Measurements from ENCODE around the gene PDIA5. TPM values are rescaled to one million over a fixed set of nuclear protein-coding genes. Genes with fewer than 3 reads are reported as not detected.

PDIA5 gene
- total and polyA plus RNA-seq, 2 of the 4 experiments (the other 2 are of a cell fraction), result 19.4 to 42.0 TPM

DNA sequence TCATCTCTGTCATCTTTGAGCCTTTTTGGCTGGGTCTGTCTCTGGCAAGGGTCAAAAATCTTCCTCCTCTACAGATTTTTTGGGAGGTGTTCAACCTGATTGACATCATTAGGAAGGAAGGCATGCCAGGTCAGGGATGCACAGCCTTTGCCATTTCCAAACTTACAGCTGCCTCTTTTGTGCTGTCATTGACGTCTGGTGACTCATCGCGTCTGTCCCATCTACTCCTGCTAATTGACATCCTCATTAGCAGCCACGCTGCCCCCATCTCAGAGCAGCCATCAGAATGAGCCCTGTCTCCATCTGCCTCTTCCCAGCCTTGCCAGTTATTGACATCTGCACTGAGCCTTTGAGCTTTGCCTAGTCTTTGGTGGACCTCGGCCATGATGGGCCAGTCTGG is 53.0 kb downstream of the PDIA5 start:
- peaks cover 4% of the 10 kb centered on the region for H3K9me1 ChIP-seq (ENCODE audit: insufficient read depth, low read length)
- POLR2A ChIA-PET (ENCODE audit: unreplicated experiment), result no interaction called here
- no peak overlapping the region for H2BK120ac ChIP-seq (ENCODE audit: low read depth, low read length)
- no peak overlapping the region for H3K56ac ChIP-seq (ENCODE audit: extremely low read depth, insufficient read depth, low read length)
- H2AFZ ChIP-seq (replicated peaks; ENCODE audit: low read length, poor library complexity), result no peak overlapping the region
- no peak overlapping the region for H2BK15ac ChIP-seq (ENCODE audit: low read depth, low read length)
- no peak overlapping the region for H3K4me2 ChIP-seq (ENCODE audit: low read depth, low read length)
- no peak overlapping the region for H3K4ac ChIP-seq (ENCODE audit: low read depth, low read length)
- H3K9me3 ChIP-seq (ENCODE audit: control insufficient read depth, insufficient read depth, low read length), result no peaks in the 10 kb centered on the region
- intact Hi-C loops (cut with micrococcal nuclease), result no loop called here
- no peak overlapping the region for H3K27ac ChIP-seq (ENCODE audit: insufficient read depth, low read length)
- WGBS, 2 experiments (ENCODE audit: extremely low coverage in 2 of 2, insufficient read length in 1 of 2), result 100% methylated on average over 1 of the region's 5 CpGs; no CpG with 5 or more reads in 1 of the 2 experiments
- peaks cover 3% of the 10 kb centered on the region; the same call in 1 of the 2 replicates for H3K4me1 ChIP-seq (ENCODE audit: control insufficient read depth, insufficient read depth, low read length)
- H3K9ac ChIP-seq (ENCODE audit: low read depth, low read length), result no peak overlapping the region
- 0 out of 4 replicates have a peak, but pooled peaks cover 1 to 3% of the 10 kb centered on the region in 2 experiments for H3K79me1 ChIP-seq (ENCODE audit: low read depth in 1 of 2, low read length in 2 of 2)
- H3K36me3 ChIP-seq (ENCODE audit: control insufficient read depth, insufficient read depth, low read length), result peaks cover 31% of the 10 kb centered on the region
- CTCF ChIA-PET, result no interaction called here
- no peaks in the 10 kb centered on the region for H3K27me3 ChIP-seq (ENCODE audit: control insufficient read depth, insufficient read depth, low read length)
- BruUV-seq (replicated peaks), result no TSS peak
- TF ChIP-seq RAD21 (IDR thresholded peaks at IDR 0.05; ENCODE audit: low read length), result no peak
- TF ChIP-seq BHLHE40 (IDR thresholded peaks at IDR 0.05; ENCODE audit: low read depth, low read length), result no peak
- no peak for TF ChIP-seq CEBPB (IDR thresholded peaks at IDR 0.05; ENCODE audit: low read depth, low read length)
- TF ChIP-seq, protein P1, sequence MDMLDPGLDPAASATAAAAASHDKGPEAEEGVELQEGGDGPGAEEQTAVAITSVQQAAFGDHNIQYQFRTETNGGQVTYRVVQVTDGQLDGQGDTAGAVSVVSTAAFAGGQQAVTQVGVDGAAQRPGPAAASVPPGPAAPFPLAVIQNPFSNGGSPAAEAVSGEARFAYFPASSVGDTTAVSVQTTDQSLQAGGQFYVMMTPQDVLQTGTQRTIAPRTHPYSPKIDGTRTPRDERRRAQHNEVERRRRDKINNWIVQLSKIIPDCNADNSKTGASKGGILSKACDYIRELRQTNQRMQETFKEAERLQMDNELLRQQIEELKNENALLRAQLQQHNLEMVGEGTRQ (IDR thresholded peaks at IDR 0.05; ENCODE audit: low read depth, low read length), result no peak
- TF ChIP-seq, protein P2, sequence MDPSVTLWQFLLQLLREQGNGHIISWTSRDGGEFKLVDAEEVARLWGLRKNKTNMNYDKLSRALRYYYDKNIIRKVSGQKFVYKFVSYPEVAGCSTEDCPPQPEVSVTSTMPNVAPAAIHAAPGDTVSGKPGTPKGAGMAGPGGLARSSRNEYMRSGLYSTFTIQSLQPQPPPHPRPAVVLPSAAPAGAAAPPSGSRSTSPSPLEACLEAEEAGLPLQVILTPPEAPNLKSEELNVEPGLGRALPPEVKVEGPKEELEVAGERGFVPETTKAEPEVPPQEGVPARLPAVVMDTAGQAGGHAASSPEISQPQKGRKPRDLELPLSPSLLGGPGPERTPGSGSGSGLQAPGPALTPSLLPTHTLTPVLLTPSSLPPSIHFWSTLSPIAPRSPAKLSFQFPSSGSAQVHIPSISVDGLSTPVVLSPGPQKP (IDR thresholded peaks at IDR 0.05; ENCODE audit: borderline replicate concordance, low read depth, low read length), result no peak
- no peak for TF ChIP-seq NFE2L2 (IDR thresholded peaks at IDR 0.05; ENCODE audit: low read depth, low read length)
- TF ChIP-seq, protein P3, sequence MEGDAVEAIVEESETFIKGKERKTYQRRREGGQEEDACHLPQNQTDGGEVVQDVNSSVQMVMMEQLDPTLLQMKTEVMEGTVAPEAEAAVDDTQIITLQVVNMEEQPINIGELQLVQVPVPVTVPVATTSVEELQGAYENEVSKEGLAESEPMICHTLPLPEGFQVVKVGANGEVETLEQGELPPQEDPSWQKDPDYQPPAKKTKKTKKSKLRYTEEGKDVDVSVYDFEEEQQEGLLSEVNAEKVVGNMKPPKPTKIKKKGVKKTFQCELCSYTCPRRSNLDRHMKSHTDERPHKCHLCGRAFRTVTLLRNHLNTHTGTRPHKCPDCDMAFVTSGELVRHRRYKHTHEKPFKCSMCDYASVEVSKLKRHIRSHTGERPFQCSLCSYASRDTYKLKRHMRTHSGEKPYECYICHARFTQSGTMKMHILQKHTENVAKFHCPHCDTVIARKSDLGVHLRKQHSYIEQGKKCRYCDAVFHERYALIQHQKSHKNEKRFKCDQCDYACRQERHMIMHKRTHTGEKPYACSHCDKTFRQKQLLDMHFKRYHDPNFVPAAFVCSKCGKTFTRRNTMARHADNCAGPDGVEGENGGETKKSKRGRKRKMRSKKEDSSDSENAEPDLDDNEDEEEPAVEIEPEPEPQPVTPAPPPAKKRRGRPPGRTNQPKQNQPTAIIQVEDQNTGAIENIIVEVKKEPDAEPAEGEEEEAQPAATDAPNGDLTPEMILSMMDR (conservative IDR thresholded peaks at IDR 0.05; ENCODE audit: low read depth, low read length), result no peak
- TF ChIP-seq SMC3 (IDR thresholded peaks at IDR 0.05; ENCODE audit: low read depth, low read length), result no peak
- TF ChIP-seq CHD1 (IDR thresholded peaks at IDR 0.05; ENCODE audit: low read depth, low read length), result no peak
- no peak overlapping the region for H3K4me3 ChIP-seq (ENCODE audit: insufficient read depth, low read depth, low read length)
- in situ Hi-C loops (cut with MboI; ENCODE audit: low sequenced_read_pairs), result no loop called here
- no peak overlapping the region for H2AK9ac ChIP-seq (replicated peaks; ENCODE audit: low read depth, low read length, poor library complexity)
- H4K91ac ChIP-seq (ENCODE audit: insufficient read depth, low read depth, low read length), result no peak overlapping the region
- DNase-seq (no peak), ATAC-seq (ENCODE audit: low read depth) (no peak)
- peaks cover 7% of the 10 kb centered on the region; the same call in 1 of the 2 replicates for H4K20me1 ChIP-seq (ENCODE audit: insufficient read depth, low read length)
- dilution Hi-C loops (cut with HindIII; ENCODE audit: low sequenced_read_pairs, unreplicated experiment), result no loop called here
- no peak overlapping the region for H2AK5ac ChIP-seq (ENCODE audit: low read depth, low read length)
- no peak overlapping the region for H2BK20ac ChIP-seq (ENCODE audit: low read depth, low read length)
- no peak overlapping the region for H2BK5ac ChIP-seq (ENCODE audit: low read depth, low read length, poor library complexity, severe bottlenecking)
- no peak overlapping the region for H3K18ac ChIP-seq (ENCODE audit: low read depth, low read length)
- H4K8ac ChIP-seq (ENCODE audit: low read depth in 2 of 2, low read length in 2 of 2), result no peak overlapping the region
- no peak overlapping the region for H4K5ac ChIP-seq (ENCODE audit: low read depth, low read length)
- H3K23ac ChIP-seq (ENCODE audit: low read depth, low read length), result no peak overlapping the region
- H3K14ac ChIP-seq (replicated peaks; ENCODE audit: low read depth, low read length), result no peak overlapping the region
